Mucosa of stomach (tissue), 1 donor: Measurements from ENCODE around the gene SDHAF2.
"Not testable (repeated sequence)": the region's sequence is repeated elsewhere in the genome, so short reads cannot be mapped to it uniquely, and the experiment has no call there.

Source experiments
- H3K27me3 ChIP-seq: one replicate; pipeline ENCODE4 v1.7.0; 2013; ENCODE audit warnings: mild to moderate bottlenecking, low read length; ENCODE audit not compliant: control insufficient read depth, insufficient read depth
- H3K36me3 ChIP-seq: one replicate; pipeline ENCODE4 v1.7.0; 2013; ENCODE audit warnings: low read length; ENCODE audit not compliant: control insufficient read depth, insufficient read depth
- H3K4me1 ChIP-seq: one replicate; pipeline ENCODE4 v1.7.0; 2013; ENCODE audit warnings: mild to moderate bottlenecking, low read length; ENCODE audit not compliant: control insufficient read depth, insufficient read depth
- H3K4me3 ChIP-seq: one replicate; pipeline ENCODE4 v1.7.0; 2013; ENCODE audit warnings: low read length
- H3K9ac ChIP-seq: one replicate; pipeline ENCODE4 v1.7.0; 2013; ENCODE audit warnings: mild to moderate bottlenecking, low read length, moderate library complexity
- H3K9me3 ChIP-seq: one replicate; pipeline ENCODE4 v1.7.0; 2013; ENCODE audit warnings: mild to moderate bottlenecking, low read length, moderate library complexity; ENCODE audit not compliant: control insufficient read depth
- donor health status: Pancreatic carcinoma.

The SDHAF2 gene

DNA sequence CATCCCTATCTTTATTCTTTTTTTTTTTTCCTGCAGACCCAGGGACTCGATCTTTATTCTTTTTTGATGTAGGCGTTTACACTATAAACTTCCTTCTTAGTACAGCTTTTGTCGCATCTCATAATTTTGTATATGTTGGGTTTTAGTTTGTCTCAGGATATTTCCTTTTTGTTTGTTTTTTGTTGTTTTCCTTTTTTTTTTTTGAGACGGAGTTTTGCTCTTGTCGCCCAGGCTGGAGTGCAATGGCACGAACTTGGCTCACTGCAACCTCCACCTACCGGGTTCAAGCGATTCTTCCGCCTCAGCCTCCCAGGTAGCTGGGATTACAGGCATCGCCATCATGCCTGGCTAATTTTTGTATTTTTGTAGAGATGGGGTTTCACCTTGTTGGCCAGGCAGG is 915 bp downstream of the SDHAF2 start:
- not testable (repeated sequence) for H3K9me3 ChIP-seq, H3K4me3 ChIP-seq, H3K36me3 ChIP-seq, H3K27me3 ChIP-seq, H3K4me1 ChIP-seq
- H3K9ac ChIP-seq, result peak overlapping the region; percentile 98

DNA sequence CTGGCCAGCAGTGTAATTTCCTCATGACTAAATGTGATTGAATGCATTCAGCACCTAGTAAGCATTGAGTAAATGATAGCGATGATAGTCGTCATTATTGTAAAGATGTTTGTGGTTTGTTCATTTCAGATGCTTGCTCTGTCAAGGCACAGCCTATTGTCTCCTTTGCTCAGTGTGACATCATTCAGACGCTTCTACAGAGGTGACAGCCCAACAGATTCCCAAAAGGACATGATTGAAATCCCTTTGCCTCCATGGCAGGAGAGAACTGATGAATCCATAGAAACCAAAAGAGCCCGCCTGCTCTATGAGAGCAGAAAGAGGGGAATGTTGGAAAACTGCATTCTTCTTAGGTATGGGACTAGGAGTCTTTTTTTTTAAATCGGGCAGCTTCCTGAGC is 7.6 kb downstream of the SDHAF2 start:
- H3K4me3 ChIP-seq, result no peak overlapping the region
- H3K4me1 ChIP-seq, result no peaks in the 10 kb centered on the region
- H3K9ac ChIP-seq, result no peak overlapping the region
- H3K27me3 ChIP-seq, result no peaks in the 10 kb centered on the region
- no peaks in the 10 kb centered on the region for H3K9me3 ChIP-seq
- H3K36me3 ChIP-seq, result peaks cover 9% of the 10 kb centered on the region

DNA sequence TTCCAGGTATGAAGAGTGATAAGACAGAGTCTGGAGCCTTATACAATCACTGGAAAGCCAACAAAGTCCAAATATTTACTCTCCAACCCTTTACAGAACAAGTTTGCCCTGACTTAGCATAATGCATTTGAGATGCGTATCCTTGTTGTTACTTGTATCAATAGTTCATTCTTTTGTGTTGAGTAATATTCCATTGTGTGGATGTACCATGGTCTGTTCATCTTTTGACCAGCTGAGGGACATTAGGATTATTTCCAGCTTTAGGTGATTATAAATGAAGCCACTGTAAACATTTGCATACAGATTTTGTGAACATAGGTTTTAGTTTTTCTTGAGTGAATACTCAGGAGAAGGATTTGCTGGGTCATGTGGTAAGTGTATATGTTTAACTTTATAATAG is 9.7 kb downstream of the SDHAF2 start:
- no peaks in the 10 kb centered on the region for H3K9me3 ChIP-seq
- no peak overlapping the region for H3K9ac ChIP-seq
- H3K27me3 ChIP-seq, result no peaks in the 10 kb centered on the region
- no peaks in the 10 kb centered on the region for H3K4me1 ChIP-seq
- H3K4me3 ChIP-seq, result no peak overlapping the region
- H3K36me3 ChIP-seq, result peaks cover 9% of the 10 kb centered on the region

DNA sequence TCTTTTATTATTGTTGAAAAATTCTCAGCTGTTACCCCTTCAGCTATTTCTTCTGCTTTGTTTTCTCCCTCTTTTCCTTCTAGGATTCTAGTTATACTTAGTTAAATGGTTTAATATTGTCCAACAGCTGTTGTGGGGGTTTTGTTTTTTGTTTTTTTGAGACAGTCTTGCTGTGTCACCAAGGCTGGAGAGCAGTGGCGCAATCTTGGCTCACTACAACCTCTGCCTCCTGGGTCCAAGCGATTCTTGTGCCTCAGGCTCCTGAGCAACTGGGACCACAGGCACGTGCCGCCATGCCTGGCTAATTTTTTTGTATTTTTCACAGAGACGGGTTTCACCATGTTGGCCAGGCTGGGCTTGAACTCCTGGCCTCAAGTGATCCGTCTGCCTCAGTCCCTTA is 12.7 kb downstream of the SDHAF2 start:
- H3K4me1 ChIP-seq, result peaks cover 6% of the 10 kb centered on the region
- no peaks in the 10 kb centered on the region for H3K9me3 ChIP-seq
- H3K36me3 ChIP-seq, result peaks cover 16% of the 10 kb centered on the region
- H3K27me3 ChIP-seq, result no peaks in the 10 kb centered on the region
- H3K4me3 ChIP-seq, result no peak overlapping the region
- H3K9ac ChIP-seq, result no peak overlapping the region

DNA sequence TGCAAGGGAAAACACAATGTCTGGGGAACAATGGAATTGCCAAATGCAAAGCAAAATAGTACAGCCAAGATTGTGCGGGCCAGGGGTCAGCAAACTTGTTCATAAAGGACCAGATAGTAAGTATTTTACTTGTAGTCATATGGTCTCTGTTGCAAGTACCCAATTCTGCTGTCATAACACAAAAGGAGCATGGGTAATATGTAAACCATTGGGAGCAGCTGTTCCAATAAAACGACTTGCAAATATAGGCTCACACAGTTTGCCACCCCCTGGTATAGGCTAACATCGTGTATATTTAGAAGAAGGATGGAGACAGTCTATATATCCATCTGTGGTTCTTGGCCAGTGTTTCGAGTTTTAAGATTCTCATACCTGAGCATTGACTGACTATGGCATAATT is 15.6 kb downstream of the SDHAF2 start:
- Histone ChIP-seq H3K4me3 (no peak overlapping the region), H3K36me3 (peaks cover 7% of the 10 kb centered on the region), H3K4me1 (peaks cover 6% of the 10 kb centered on the region), H3K9ac (no peak overlapping the region), H3K27me3 (no peaks in the 10 kb centered on the region), H3K9me3 (no peaks in the 10 kb centered on the region)

DNA sequence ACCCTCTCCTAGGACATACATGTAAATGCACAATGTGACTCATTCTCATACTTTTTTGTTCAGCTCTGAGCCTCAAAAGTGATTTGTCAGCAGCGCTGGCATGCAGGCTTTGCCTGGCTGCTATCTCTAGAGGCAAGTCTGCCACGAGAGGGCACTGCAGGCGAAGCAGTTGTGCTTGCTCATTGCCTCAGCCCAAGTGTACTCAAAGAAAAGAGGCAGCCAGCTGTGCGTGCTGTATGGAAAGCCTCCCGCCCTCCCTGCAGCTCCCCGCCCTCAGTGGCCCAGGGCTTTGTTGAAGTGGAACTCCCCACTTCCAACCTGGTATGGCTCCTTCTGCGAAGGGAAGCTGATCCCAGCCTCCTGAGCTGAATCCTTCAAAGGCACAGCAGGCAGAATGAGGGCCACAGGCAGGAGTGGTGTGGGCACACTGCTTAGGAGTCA is 16.3 kb downstream of the SDHAF2 start:
- peaks cover 6% of the 10 kb centered on the region for H3K4me1 ChIP-seq
- H3K4me3 ChIP-seq, result no peak overlapping the region
- peaks cover 7% of the 10 kb centered on the region for H3K36me3 ChIP-seq
- no peaks in the 10 kb centered on the region for H3K27me3 ChIP-seq
- no peaks in the 10 kb centered on the region for H3K9me3 ChIP-seq
- no peak overlapping the region for H3K9ac ChIP-seq

DNA sequence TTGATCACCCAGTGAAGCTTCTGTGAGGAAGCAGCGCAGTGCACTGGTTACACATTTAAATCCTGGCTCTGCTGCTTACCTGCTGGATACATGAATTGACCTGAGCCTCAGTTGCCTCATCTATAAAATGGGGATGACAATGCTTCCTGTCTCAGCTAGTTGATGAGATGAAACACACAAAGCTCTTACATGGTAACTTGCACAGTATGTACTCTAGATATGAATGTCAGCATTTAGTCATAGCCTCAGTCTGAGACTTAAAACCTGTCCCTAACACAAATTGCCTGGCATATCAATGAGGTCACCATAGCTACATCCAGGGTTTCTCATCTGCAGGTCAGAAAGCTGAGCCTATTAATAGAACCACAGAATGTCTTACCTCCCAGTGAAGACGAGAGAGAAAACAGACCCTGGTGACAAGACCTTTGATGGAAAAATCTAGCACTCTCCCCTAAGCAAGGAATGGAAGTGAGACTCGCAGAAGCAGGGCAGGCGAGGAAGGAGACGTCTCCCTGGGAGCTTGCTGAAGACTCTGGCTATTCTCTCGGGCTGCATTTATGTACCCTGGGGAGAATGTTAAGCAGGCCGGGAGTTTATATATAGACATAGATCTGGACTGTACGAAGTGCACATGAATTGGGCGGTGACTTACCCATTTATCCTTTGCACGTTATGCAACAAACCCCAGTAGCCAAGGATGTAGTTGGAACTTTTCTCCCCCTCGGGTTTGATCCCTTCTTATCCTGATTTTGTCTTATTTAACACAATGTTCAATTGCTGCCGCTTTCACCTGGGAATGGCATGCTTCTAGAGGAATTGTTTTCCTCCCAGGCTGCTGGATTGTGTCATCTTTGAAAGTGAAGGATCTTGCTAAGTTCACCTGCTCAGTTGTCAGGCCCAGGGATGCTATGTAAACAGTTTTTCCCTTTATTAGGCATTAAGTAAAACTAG is 18.0 kb downstream of the SDHAF2 start:
- Histone ChIP-seq H3K4me3 (no peak overlapping the region), H3K9ac (no peak overlapping the region), H3K4me1 (peaks cover 6% of the 10 kb centered on the region), H3K9me3 (no peaks in the 10 kb centered on the region), H3K36me3 (peaks cover 7% of the 10 kb centered on the region), H3K27me3 (no peaks in the 10 kb centered on the region)

DNA sequence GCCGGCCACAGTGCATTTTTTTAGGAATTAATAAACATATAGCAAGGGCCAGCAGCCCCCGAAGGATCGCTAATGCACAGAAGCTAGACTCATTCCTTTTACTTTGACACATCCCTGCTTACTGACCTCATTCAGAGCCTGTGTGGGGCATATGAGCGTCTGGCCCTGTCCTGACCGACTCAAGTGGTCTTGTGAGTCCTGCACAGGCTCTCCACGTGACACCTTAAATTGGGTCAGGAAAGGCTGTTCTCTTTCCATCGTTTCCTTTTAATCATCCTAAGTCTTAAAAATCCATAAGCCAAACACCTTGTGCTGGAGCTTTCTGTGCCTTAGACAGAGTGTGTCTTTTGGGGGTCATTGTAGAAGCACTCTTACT is 18.6 kb downstream of the SDHAF2 start:
- Histone ChIP-seq H3K9ac (no peak overlapping the region), H3K4me1 (peaks cover 6% of the 10 kb centered on the region), H3K9me3 (no peaks in the 10 kb centered on the region), H3K27me3 (no peaks in the 10 kb centered on the region), H3K4me3 (no peak overlapping the region), H3K36me3 (peaks cover 7% of the 10 kb centered on the region)

DNA sequence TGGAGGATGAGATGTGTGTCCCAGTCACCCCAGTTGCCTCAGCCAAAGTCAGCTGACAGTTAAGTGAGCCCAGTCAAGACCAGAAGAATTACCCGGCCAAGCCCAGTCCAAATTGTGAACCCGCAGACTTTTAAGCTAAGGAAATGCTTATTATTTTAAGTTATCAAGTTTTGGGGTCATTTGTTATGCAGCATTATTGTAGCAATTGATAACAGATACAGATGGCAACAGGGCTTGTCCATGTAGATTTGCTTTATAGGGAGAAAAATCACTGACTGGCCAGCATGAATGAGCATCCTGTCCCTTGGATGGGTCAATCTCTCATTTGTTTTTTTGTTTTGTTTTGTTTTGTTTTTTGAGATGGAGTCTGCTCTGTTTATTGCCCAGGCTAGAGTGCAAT is 22.9 kb downstream of the SDHAF2 start:
- no peak overlapping the region for H3K4me3 ChIP-seq
- H3K4me1 ChIP-seq, result no peaks in the 10 kb centered on the region
- H3K27me3 ChIP-seq, result no peaks in the 10 kb centered on the region
- H3K36me3 ChIP-seq, result peaks cover 4% of the 10 kb centered on the region
- H3K9me3 ChIP-seq, result no peaks in the 10 kb centered on the region
- no peak overlapping the region for H3K9ac ChIP-seq

DNA sequence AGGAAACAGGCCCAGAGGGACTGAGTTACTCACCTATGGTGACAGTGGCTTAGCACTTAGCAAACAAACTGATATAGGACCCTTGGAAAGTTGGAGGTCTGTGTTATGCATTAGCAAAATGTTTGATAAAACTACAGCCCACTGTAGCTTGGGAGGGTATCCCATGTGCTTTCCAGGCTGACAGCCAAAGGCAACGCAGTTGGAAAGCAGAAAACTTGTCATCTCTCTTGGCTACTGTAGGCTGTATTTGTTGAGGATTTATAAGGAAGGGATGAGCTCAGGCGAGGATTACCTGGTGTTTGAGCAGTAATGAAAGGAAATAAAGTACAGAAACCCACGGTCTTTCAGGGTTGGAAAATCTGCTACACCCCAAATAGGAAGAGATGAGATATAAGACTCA is 23.8 kb downstream of the SDHAF2 start:
- no peak overlapping the region for H3K9ac ChIP-seq
- H3K27me3 ChIP-seq, result no peaks in the 10 kb centered on the region
- H3K4me3 ChIP-seq, result no peak overlapping the region
- H3K4me1 ChIP-seq, result no peaks in the 10 kb centered on the region
- H3K9me3 ChIP-seq, result no peaks in the 10 kb centered on the region
- peaks cover 4% of the 10 kb centered on the region for H3K36me3 ChIP-seq

DNA sequence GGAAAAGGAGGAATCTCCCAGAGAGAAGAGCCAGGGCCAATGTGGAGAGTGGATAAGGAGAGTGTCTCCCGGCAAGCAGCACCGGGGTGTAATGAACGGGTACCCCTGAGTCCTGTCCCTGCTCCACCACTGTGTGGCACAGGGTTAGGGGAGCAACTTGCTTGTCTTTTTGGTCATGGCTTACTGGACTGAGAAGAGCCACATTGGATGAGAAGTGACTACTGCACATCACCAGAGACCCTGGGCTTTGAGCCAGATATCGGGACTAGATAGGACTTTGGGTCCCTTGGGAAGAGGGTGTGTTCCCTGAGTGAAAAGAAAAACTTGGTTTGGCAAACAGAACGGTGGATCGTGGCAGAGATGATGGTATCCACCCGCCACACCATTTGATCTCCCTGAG is 24.6 kb downstream of the SDHAF2 start:
- H3K9me3 ChIP-seq, result no peaks in the 10 kb centered on the region
- no peaks in the 10 kb centered on the region for H3K27me3 ChIP-seq
- H3K4me3 ChIP-seq, result no peak overlapping the region
- peaks cover 4% of the 10 kb centered on the region for H3K36me3 ChIP-seq
- H3K9ac ChIP-seq, result no peak overlapping the region
- no peaks in the 10 kb centered on the region for H3K4me1 ChIP-seq

DNA sequence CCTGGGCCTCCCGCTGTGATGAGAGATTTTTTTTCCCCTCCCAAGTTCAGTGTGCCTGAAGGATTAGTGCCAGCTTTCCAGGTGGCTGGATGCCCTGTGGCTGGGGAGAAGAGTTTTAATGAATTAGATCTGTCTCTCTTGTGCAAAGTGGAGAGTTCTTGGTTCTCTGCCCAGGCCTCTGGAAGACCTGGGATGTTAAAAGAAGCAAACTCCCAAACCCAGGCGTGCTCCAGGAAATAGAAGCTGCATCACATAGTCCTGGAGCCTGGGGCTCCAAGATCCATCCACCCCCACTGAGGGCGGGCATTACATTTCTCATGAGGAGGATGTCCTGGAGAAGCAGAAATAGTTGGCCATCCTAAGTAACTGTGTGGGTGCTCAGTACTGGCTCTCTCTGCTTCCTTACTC is 30.6 kb downstream of the SDHAF2 start:
- H3K27me3 ChIP-seq, result no peaks in the 10 kb centered on the region
- no peaks in the 10 kb centered on the region for H3K9me3 ChIP-seq
- no peak overlapping the region for H3K9ac ChIP-seq
- no peaks in the 10 kb centered on the region for H3K36me3 ChIP-seq
- H3K4me1 ChIP-seq, result no peaks in the 10 kb centered on the region
- H3K4me3 ChIP-seq, result no peak overlapping the region
